DOHH2 (cell line): ENCODE measurements around the gene FBXO4.

Experiments
- EZH2phosphoT487 ChIP-seq: fragments of 200-600 bp; sonication (generic); IDR thresholded peaks from 2 replicates; pipeline ENCODE4 v1.6.1; 2017; ENCODE audit warnings: borderline replicate concordance, mild to moderate bottlenecking, antibody characterized with exemption, low read length, moderate library complexity, mixed read lengths
- TF ChIP-seq, protein P1 (sequence below): fragments of 200-600 bp; sonication (generic); IDR thresholded peaks from one replicate; pipeline ENCODE4 v1.5.1; 2014; ENCODE audit warnings: antibody characterized with exemption, mild to moderate bottlenecking, low read depth, low read length; ENCODE audit not compliant: poor library complexity, severe bottlenecking

DNA sequence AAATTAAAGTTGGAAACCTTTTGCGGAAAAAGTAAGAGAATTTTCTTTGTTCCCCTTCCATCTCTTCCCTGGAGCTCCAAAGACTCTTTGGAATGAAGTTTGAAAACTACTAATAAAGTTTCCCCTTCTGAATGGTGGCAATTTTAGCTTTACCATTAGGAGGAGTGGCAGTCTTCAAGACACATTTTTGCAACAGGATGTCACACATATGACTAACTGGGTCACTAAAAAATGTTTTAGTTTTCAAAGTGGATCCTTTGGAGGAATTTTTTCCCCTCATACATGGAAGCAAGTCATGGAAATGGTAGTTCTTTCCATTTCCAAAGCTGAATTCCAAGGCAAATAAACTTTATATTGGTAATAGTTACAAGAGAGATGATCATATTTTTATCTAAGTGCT is 15.6 kb downstream of the FBXO4 start:
- TF ChIP-seq, protein P1, sequence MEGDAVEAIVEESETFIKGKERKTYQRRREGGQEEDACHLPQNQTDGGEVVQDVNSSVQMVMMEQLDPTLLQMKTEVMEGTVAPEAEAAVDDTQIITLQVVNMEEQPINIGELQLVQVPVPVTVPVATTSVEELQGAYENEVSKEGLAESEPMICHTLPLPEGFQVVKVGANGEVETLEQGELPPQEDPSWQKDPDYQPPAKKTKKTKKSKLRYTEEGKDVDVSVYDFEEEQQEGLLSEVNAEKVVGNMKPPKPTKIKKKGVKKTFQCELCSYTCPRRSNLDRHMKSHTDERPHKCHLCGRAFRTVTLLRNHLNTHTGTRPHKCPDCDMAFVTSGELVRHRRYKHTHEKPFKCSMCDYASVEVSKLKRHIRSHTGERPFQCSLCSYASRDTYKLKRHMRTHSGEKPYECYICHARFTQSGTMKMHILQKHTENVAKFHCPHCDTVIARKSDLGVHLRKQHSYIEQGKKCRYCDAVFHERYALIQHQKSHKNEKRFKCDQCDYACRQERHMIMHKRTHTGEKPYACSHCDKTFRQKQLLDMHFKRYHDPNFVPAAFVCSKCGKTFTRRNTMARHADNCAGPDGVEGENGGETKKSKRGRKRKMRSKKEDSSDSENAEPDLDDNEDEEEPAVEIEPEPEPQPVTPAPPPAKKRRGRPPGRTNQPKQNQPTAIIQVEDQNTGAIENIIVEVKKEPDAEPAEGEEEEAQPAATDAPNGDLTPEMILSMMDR = no peak
- TF ChIP-seq EZH2phosphoT487 = no peak
